HEK293T (cell line): ENCODE measurements around the gene RFC3.

Source experiments
- CTCF ChIA-PET: fragments of 350-600 bp; formaldehyde crosslinking; extraction: SDS; loops from one replicate; lab custom pipeline; 2021; ENCODE audit warnings: antibody characterized with exemption, inconsistent platforms; lab: Yijun Ruan, JAX
- POLR2A ChIA-PET: fragments of 350-600 bp; formaldehyde crosslinking; extraction: SDS; loops from one replicate; lab custom pipeline; 2020; ENCODE audit warnings: antibody characterized with exemption, inconsistent platforms; lab: Yijun Ruan, JAX
- DNase-seq: peaks from one replicate; pipeline ENCODE4 v3.0.0; 2012; ENCODE audit warnings: mixed read lengths; ENCODE audit errors: extremely low spot score
- ARNT ChIP-seq: fragments of 450-650 bp; IDR thresholded peaks from 2 replicates; pipeline ENCODE4 v1.6.1; 2017; ENCODE audit warnings: mild to moderate bottlenecking
- BHLHE40 ChIP-seq: fragments of 450-650 bp; IDR thresholded peaks from 2 replicates; pipeline ENCODE4 v1.6.1; 2016; ENCODE audit warnings: mild to moderate bottlenecking, moderate library complexity, borderline replicate concordance
- CTBP1 ChIP-seq: fragments of 450-650 bp; IDR thresholded peaks from 2 replicates; pipeline ENCODE4 v1.6.1; 2016; ENCODE audit warnings: borderline replicate concordance
- ELF4 ChIP-seq: fragments of 450-650 bp; IDR thresholded peaks from 2 replicates; pipeline ENCODE4 v1.6.1; 2017; ENCODE audit warnings: antibody characterized with exemption
- FOXA1 ChIP-seq: fragments of 450-650 bp; IDR thresholded peaks from 2 replicates; pipeline ENCODE4 v1.6.1; 2016; ENCODE audit warnings: mild to moderate bottlenecking
- FOXK2 ChIP-seq: fragments of 450-650 bp; IDR thresholded peaks from 2 replicates; pipeline ENCODE4 v1.6.1; 2016; ENCODE audit warnings: mild to moderate bottlenecking
- FOXM1 ChIP-seq: fragments of 450-650 bp; IDR thresholded peaks from 2 replicates; pipeline ENCODE4 v1.6.1; 2017; ENCODE audit warnings: mild to moderate bottlenecking, borderline replicate concordance
- HDGF ChIP-seq: fragments of 450-650 bp; IDR thresholded peaks from 2 replicates; pipeline ENCODE4 v1.6.1; 2017; ENCODE audit warnings: antibody characterized with exemption, borderline replicate concordance
- L3MBTL2 ChIP-seq: fragments of 450-650 bp; conservative IDR thresholded peaks from 2 replicates; pipeline ENCODE4 v1.6.1; 2016; ENCODE audit warnings: mild to moderate bottlenecking
- LEF1 ChIP-seq: fragments of 450-650 bp; IDR thresholded peaks from 2 replicates; pipeline ENCODE4 v1.6.1; 2017; ENCODE audit warnings: mild to moderate bottlenecking, borderline replicate concordance
- NFRKB ChIP-seq: fragments of 450-650 bp; IDR thresholded peaks from 2 replicates; pipeline ENCODE4 v1.6.1; 2016; ENCODE audit warnings: mild to moderate bottlenecking, moderate library complexity
- SP1 ChIP-seq: fragments of 450-650 bp; IDR thresholded peaks from 2 replicates; pipeline ENCODE4 v1.6.1; 2017
- SUZ12 ChIP-seq: fragments of 450-650 bp; IDR thresholded peaks from 2 replicates; pipeline ENCODE4 v1.6.1; 2016; ENCODE audit warnings: mild to moderate bottlenecking
- TARDBP ChIP-seq: fragments of 450-650 bp; IDR thresholded peaks from 2 replicates; pipeline ENCODE4 v1.6.1; 2016
- ZNF384 ChIP-seq: fragments of 450-650 bp; IDR thresholded peaks from 2 replicates; pipeline ENCODE4 v1.6.1; 2016
- TF ChIP-seq, protein P1 (sequence below): fragments of 450-650 bp; IDR thresholded peaks from 2 replicates; pipeline ENCODE4 v1.6.1; 2016

RFC3 gene

DNA sequence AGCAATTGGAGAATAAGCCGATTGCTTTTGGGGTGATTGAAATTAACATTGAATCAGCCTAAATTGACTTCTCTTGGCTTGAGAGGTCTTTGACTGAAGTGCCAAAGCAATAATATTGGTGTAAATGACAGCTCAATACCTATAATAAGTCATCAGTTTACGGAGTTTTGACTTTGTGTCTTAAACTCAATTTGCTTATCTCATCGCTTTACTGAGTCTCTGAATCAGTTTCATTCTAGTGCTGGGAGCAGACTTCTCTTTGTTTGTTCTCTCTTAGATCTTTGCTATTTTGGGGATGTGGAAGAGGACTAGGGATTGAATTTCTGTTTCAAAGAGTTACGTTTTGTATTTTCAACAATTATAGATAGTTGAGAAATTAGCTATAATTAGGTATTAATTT lies 7.1 kb downstream of the RFC3 start:
- ChIA-PET POLR2A (no interaction called here), CTCF (no interaction called here)
- TF ChIP-seq ELF4 = no peak
- TF ChIP-seq SUZ12 = no peak
- TF ChIP-seq, protein P1, sequence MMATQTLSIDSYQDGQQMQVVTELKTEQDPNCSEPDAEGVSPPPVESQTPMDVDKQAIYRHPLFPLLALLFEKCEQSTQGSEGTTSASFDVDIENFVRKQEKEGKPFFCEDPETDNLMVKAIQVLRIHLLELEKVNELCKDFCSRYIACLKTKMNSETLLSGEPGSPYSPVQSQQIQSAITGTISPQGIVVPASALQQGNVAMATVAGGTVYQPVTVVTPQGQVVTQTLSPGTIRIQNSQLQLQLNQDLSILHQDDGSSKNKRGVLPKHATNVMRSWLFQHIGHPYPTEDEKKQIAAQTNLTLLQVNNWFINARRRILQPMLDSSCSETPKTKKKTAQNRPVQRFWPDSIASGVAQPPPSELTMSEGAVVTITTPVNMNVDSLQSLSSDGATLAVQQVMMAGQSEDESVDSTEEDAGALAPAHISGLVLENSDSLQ = no peak
- TF ChIP-seq BHLHE40 = no peak
- TF ChIP-seq CTBP1 = no peak
- no peak for DNase-seq

DNA sequence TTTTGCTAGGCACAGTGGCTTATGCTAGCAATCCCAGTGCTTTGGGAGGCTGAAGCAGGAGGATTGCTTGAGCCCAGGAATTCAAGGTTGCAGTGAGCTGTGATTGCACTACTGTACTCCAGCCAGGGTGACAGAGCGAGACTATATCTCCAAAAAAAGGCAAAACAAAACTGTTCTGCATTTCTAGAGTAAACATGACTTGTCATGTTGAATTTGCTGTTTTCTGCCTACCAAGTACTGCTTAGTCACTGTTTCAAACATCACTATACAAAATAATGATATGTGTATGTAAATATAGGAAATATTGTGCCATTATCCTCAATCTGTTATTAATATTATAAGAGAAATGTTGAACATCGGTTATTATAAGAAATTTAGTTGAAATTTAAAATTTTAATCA lies 9.2 kb downstream of the RFC3 start:
- ChIA-PET CTCF (no interaction called here), POLR2A (no interaction called here)
- DNase-seq = no peak
- no peak for TF ChIP-seq FOXK2
- no peak for TF ChIP-seq CTBP1
- TF ChIP-seq TARDBP = no peak
- TF ChIP-seq ELF4 = no peak
- TF ChIP-seq FOXM1 = no peak
- no peak for TF ChIP-seq HDGF
- TF ChIP-seq, protein P1 = no peak
- no peak for TF ChIP-seq ARNT
- no peak for TF ChIP-seq SP1
- TF ChIP-seq ZNF384 = no peak
- TF ChIP-seq FOXA1 = no peak
- no peak for TF ChIP-seq BHLHE40

DNA sequence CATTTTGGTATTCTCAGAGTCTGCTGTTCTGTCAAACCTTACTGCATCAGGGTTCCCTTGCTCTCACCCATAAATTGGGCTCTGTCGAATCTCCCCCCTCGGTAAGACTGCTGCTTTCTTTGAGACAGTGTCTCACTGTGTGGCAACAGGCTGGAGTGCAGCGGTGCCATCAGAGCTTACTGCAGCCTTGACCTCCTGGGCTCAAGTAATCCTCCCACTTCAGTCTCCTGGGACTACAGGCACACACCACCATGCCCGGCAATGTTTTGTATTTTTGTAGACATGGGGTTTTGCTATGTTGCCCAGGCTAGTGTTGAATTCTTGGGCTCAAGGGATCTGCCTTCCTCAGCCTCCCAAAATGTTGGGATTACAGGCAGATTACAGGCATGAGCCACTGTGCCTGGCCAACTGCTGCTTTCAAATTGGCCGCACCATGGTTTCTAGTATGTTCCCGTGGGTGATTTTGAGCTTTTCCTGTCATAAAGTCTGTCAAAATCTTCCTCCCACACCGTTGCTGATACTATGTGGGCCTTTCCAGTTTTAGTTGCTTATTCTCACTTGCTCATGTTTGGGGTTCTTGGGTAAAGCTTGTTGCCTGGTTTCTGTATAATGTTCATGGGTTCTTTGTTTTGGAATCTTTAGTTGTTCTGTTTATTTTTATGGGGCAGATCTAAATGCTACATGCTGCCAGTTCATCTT lies 10.6 kb downstream of the RFC3 start:
- TF ChIP-seq ELF4 (no peak), HDGF (no peak), TARDBP (no peak), NFRKB (no peak), L3MBTL2 (no peak), FOXK2 (no peak), FOXM1 (no peak), ZNF384 (no peak), BHLHE40 (no peak), SUZ12 (no peak), LEF1 (no peak), CTBP1 (no peak), FOXA1 (no peak), SP1 (no peak), ARNT (no peak)
- TF ChIP-seq, protein P1 = no peak
- no peak for DNase-seq
- ChIA-PET POLR2A (no interaction called here), CTCF (no interaction called here)

DNA sequence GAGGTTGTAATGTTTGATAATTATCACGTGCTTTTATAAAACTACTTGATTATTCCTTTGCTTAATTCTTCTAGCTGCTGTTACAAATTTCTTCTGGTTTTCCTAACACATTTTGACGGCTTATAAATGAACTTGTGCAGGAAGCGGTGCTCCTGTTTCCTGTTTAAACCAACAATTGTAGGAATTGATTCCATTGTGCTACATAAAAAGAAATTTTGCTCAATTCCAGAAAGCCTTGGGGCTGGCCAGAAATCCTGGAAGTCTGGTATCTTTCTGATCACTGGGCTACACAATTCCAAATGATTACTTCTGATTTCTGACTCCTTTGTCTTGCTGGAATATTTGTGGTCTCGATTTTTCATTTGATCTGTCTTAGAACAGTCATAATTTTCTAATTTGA lies 14.9 kb downstream of the RFC3 start:
- TF ChIP-seq CTBP1 = no peak
- no peak for TF ChIP-seq FOXA1
- CTCF ChIA-PET = no interaction called here
- no peak for DNase-seq
- POLR2A ChIA-PET = no interaction called here

DNA sequence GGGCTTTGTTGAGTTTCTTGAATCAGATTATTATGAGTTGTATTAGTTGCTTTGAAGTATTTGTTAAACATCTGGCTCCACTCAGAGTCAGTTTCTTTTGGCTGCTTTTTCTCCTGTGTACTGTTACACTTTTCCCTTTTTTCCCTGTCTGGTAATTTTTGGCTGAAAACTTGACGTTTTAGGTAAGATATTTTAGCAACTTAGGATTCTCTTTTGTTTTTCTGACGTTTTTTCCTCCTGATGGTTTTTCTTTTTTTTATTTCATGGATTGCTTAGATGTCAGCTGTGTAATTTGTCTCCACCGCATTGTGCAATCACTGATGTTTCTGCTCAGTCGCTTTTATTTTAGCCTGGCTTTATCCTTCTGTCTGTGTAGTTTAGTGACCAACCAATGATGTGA lies 20.7 kb downstream of the RFC3 start:
- no peak for DNase-seq
- ChIA-PET POLR2A (no interaction called here), CTCF (no interaction called here)
- TF ChIP-seq ELF4 (no peak), TARDBP (no peak), L3MBTL2 (no peak), BHLHE40 (no peak), FOXK2 (no peak), HDGF (no peak), NFRKB (no peak), ARNT (no peak), LEF1 (no peak), SUZ12 (no peak), CTBP1 (no peak), FOXA1 (no peak), FOXM1 (no peak), SP1 (no peak), ZNF384 (no peak)
- TF ChIP-seq, protein P1 = no peak

DNA sequence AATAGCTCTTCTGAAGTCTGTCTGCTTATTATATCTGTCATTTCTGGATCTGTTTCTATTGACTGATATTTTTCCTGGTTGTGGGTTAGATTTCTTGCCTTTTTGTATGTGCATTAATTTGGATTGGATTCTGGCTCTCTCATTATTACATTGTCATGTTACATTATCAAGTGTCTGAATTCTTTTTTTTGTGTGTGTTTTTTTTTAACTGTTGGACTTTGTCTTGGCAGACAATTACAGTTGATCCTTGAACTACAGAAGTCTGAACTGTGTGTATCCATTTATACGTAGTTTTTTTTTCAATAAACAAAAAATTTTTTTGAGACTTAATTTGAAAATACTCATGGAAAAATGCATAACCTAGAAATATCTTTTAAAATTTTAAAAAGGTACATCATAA lies 22.5 kb downstream of the RFC3 start:
- ChIA-PET CTCF (no interaction called here), POLR2A (interaction anchor here (1.3 kb wide), 1 partner anchor 23 kb away, joined by 7 read pairs; the partner anchor contains the start of gene RFC3)
- no peak for DNase-seq
- TF ChIP-seq, protein P1 = no peak
- TF ChIP-seq SUZ12 (no peak), ELF4 (no peak), FOXM1 (no peak), LEF1 (no peak), NFRKB (no peak), TARDBP (no peak), FOXA1 (no peak), BHLHE40 (no peak), SP1 (no peak), CTBP1 (no peak)
